GM12872 (cell line): ENCODE results near the gene LMF1.

Experiments
- TF ChIP-seq, protein P1 (sequence below): IDR thresholded peaks from 3 replicates; pipeline ENCODE4 v1.5.1; 2011; ENCODE audit warnings: low read depth, mild to moderate bottlenecking, low read length, moderate library complexity; ENCODE audit not compliant: insufficient read depth

LMF1 gene

GRCh38 chr16:908526-909155 is 62.1 kb downstream of the LMF1 start:
- TF ChIP-seq, protein P1, sequence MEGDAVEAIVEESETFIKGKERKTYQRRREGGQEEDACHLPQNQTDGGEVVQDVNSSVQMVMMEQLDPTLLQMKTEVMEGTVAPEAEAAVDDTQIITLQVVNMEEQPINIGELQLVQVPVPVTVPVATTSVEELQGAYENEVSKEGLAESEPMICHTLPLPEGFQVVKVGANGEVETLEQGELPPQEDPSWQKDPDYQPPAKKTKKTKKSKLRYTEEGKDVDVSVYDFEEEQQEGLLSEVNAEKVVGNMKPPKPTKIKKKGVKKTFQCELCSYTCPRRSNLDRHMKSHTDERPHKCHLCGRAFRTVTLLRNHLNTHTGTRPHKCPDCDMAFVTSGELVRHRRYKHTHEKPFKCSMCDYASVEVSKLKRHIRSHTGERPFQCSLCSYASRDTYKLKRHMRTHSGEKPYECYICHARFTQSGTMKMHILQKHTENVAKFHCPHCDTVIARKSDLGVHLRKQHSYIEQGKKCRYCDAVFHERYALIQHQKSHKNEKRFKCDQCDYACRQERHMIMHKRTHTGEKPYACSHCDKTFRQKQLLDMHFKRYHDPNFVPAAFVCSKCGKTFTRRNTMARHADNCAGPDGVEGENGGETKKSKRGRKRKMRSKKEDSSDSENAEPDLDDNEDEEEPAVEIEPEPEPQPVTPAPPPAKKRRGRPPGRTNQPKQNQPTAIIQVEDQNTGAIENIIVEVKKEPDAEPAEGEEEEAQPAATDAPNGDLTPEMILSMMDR = no peak

DNA sequence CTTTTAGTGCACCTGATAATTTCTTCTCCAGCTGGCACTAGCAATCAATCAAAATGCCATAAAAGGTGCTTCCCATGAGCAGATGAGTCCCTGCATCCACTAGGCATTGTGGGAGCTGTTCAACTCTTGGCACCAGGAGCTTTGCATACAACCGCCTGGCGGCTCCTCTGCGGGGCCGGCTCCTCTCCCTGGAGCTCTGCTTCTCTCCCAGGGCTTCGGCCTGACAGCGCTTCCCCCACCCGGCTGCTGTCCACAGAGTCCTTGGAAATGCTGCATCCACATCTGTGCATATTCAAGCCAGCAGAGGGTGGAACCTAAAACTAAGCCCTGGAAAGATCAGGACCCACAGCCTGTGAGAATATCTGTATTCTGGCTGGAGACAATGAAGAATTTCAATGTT is 62.9 kb downstream of the LMF1 start:
- TF ChIP-seq, protein P1 = no peak

- TF ChIP-seq, protein P1 = no peak
These were observed 63.4 kb downstream of the LMF1 start for GRCh38 chr16:907361-907760.

DNA sequence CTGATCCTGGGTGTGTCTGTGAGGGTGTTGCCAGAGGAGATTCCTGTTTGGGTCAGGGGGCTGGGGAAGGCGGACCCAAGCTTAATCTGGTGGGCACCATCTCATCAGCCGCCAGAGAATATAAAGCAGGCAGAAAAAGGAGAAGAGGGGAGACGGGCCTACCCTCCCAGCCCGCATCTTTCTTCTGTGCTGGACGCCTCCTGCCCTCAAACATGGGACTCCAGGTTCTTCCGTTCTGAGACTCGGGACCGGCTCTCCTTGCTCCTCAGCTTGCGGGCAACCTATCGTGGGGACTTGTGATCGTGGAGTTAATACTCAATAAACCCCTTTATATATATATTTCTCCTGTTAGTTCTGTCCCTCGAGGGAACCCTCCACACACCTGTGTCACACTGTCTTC is 64.5 kb downstream of the LMF1 start:
- TF ChIP-seq, protein P1 = no peak

DNA sequence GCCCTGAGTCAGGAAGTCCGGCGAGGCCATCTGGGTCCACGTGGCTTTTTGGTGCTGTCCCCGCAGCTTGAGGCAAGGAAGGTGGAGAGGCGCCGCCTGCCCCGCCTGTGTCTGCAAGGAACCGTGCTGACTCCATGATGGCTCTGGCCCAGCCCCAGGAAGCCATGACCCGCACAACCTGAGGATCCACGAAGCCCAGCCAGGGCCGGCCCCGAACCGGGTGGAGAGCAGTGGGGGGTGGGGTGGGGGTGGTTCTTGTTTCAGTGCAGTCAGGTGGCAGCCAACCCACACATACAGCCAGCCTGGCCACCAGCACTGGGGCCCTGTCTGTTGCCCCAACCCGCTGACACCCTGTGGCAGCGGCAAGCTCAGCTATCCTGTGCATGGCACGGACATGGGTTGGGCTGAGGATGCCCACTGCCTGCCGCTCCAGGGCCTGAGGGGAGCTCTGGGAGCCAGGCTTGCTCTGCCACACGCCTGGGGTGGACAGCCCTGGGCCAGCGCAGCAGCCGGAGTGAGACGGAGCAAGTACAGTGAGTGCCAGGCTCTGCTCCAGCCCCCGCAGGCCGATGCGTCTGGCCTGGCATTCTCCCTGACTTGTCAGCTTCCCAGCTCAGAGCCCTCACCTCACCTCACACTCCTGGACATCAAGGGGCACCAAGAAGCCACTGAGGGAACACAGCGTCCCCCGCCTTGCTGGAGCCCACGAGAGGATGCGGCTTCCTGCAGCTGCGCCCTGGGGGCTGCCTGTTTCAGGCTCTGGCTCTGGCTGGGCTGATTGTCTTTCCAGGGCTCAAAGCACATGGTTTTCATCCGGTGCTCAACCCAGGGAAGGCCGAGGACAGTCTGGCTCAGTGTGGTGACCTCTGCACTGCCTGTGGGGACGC is 68.8 kb downstream of the LMF1 start:
- TF ChIP-seq, protein P1 = no peak

- TF ChIP-seq, protein P1 = no peak
These were observed 69.6 kb downstream of the LMF1 start for GRCh38 chr16:901149-901548.

DNA sequence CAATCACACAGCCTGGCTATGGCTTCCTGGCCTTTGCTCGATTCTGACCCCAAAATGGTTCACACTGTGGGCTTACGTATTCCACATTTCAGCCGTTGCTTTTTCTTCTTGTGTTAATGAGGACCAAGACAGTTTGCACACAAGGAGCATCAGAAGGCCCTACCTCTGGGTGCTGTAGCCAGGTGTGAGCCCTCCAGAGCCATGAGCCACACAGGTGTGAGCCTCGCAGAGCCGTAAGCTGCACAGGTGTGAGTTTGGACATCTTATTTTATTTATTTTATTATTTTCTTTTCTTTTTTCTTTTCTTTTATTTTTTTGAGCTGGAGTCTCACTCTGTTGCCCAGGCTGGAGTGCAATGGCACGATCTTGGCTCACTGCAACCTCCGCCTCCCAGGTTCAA is 70.6 kb downstream of the LMF1 start:
- TF ChIP-seq, protein P1 = no peak
